Muscle layer of colon (tissue), 2 donors: ENCODE results near the gene ZIC2.
"Not testable (repeated sequence)": the region's sequence is repeated elsewhere in the genome, so short reads cannot be mapped to it uniquely, and the experiment has no call there.

Experiments
- H3K27ac ChIP-seq: one replicate; pipeline ENCODE4 v1.7.0; 2013; ENCODE audit warnings: low read depth, mild to moderate bottlenecking, low read length, moderate library complexity
- H3K27me3 ChIP-seq, 2 donors: one replicate each; pipeline ENCODE4 v1.7.0; 2013; ENCODE audit warnings: low read length in 2 of 2, mild to moderate bottlenecking in 2 of 2; ENCODE audit not compliant: insufficient read depth in 2 of 2, control insufficient read depth in 1 of 2
- H3K36me3 ChIP-seq: one replicate; pipeline ENCODE4 v1.7.0; 2013; ENCODE audit warnings: mild to moderate bottlenecking, low read length; ENCODE audit not compliant: insufficient read depth
- H3K4me1 ChIP-seq: one replicate; pipeline ENCODE4 v1.7.0; 2013; ENCODE audit warnings: mild to moderate bottlenecking, low read length; ENCODE audit not compliant: insufficient read depth
- H3K4me3 ChIP-seq, 2 donors: one replicate each; pipeline ENCODE4 v1.7.0; 2013; ENCODE audit warnings: low read length in 2 of 2, low read depth in 1 of 2, mild to moderate bottlenecking in 1 of 2, moderate library complexity in 1 of 2
- H3K9ac ChIP-seq: one replicate; pipeline ENCODE4 v1.7.0; 2013; ENCODE audit warnings: low read length
- H3K9me3 ChIP-seq: one replicate; pipeline ENCODE4 v1.7.0; 2013; ENCODE audit warnings: mild to moderate bottlenecking, low read length
- donor health status: abdominal sarcoma.
- donor health status: Adenocarcinoma of cecum.

Gene ZIC2

DNA sequence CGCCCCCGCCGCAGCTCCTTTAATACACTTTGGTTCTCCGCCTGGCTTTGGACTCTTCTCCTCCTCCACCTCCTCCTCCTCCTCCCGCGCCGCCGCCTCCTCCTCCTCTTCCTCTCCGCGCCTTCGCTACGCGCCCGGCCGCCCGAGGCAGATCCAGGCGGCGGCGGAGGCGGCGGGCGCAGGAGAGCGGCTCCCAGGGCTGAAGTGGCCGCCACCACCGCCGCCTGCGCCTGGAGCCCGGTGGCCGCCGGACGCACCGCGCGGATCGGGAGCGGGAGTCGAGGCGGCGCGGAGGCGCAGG is at the start of gene ZIC2:
TSS of gene ZIC2 (plus strand) at position 50 of the 301 bp plus-strand sequence. CDS start 281 bp downstream, outside the sequence.
- H3K4me3 ChIP-seq: peak within 1 kb of the TSS in 1 of 2 donors; percentile 26
- H3K9ac ChIP-seq: no peak within 1 kb of the TSS
- H3K27me3 ChIP-seq: peaks cover 72 to 91% of the 10 kb centered on the region in 2 donors
- no peak within 1 kb of the TSS for H3K27ac ChIP-seq
- peaks cover 13% of the 10 kb centered on the region for H3K4me1 ChIP-seq
- no peaks in the 10 kb centered on the region for H3K36me3 ChIP-seq
- peaks cover 17% of the 10 kb centered on the region for H3K9me3 ChIP-seq

DNA sequence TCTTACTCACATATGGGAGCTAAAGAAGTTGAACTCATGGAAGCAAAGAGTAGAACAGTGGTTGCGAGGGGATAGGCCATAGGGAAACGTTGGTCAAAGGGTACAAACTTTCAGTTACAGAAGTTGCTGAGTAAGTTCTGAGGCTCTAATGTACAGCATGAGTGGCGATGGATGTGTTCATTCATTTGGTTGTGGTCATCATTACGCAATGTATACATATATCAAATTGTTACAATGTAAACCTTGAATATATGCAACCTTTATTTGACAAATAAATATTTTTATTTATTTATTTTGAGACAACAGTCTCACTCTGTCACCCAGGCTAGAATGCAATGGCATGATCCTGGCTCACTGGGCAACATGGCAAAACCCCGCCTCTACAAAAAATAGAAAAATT is 48.7 kb upstream of the ZIC2 start:
- no peaks in the 10 kb centered on the region for H3K27me3 ChIP-seq
- H3K9me3 ChIP-seq: no peaks in the 10 kb centered on the region
- H3K4me1 ChIP-seq: no peaks in the 10 kb centered on the region
- H3K27ac ChIP-seq: no peak overlapping the region
- no peak overlapping the region for H3K4me3 ChIP-seq
- no peak overlapping the region for H3K9ac ChIP-seq
- no peaks in the 10 kb centered on the region for H3K36me3 ChIP-seq

DNA sequence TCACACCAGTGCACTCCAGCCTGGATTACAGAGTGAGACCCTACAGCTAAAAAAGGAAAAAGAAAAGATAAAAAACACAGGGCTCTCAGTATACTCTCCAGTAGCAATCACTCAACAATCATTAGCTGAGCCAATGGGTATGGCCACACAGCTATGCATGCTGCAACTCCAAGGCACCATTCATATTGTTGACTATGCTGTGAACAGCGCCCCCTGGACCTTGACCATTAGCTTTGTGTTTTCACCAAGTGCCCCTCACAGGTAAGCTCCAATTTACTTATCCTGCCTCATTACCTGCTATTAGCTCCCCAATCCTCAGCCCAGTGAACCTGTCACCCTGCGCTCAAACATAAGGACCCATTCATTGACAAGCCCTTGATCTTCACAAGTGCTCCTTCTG is 45.8 kb upstream of the ZIC2 start:
- Histone ChIP-seq H3K27me3 (no peaks in the 10 kb centered on the region), H3K36me3 (no peaks in the 10 kb centered on the region), H3K9me3 (no peaks in the 10 kb centered on the region), H3K4me3 (no peak overlapping the region), H3K4me1 (no peaks in the 10 kb centered on the region), H3K9ac (no peak overlapping the region), H3K27ac (no peak overlapping the region)

DNA sequence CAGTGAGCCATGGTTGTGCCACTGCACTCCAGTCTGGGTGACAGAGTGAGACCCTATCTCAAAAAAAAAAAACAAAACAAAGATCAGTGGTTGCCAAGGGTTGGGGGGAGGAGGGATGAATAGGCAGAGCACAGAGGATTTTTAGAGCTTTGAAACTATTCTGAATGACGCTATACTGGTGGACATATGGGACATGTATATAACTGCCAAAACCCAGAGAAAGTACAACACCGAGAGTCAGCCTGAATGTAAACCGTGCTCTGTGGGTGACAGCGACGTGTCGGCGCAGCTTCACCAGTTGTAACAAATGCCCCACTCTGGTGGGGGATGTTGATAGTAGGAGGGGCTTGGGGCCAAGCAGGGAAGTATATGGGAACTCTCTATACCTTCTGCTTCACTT is 42.9 kb upstream of the ZIC2 start:
- Histone ChIP-seq H3K9ac (no peak overlapping the region), H3K4me1 (no peaks in the 10 kb centered on the region), H3K4me3 (no peak overlapping the region), H3K9me3 (no peaks in the 10 kb centered on the region), H3K27me3 (no peaks in the 10 kb centered on the region), H3K27ac (no peak overlapping the region), H3K36me3 (no peaks in the 10 kb centered on the region)

DNA sequence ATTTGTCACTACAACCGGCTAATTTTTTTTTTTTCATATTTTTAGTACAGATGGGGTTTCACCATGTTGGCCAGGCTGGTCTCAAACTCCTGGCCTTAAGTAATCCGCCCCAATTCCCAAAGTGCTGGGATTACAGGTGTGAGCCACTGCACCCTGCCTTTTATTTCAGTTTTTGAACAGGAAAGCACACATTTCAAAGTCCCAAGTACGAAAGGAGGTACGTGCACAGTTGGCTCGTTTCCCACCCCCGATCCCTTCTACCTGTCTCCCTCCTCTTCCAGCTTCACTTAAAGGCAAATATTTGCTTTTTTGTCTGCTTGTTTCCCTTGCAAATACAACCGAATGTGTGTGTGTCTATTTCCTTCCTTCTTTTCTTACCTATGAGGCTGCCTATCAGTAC is 40.5 kb upstream of the ZIC2 start:
- Histone ChIP-seq H3K4me3 (no peak overlapping the region), H3K4me1 (no peaks in the 10 kb centered on the region), H3K9me3 (no peaks in the 10 kb centered on the region), H3K9ac (no peak overlapping the region), H3K27ac (no peak overlapping the region), H3K36me3 (no peaks in the 10 kb centered on the region), H3K27me3 (no peaks in the 10 kb centered on the region)

DNA sequence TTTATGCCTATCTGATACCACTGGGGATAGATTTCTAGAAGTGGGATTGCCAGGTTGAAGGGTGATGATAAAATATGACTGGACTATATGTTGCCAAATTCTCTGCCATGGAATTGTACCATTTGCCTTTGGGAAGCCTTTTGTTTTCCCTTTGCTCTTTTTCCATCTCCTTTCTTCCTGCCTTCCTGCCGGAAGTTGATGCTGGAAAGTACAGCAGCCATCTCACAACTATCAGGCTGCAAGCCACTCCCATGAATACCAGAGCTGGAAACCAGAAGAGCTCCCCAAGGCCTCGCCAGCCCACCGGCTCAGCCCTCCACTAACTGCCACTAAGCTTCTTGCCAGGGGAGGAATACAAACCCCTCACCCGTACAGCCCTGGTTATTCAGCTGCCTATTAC is 39.7 kb upstream of the ZIC2 start:
- no peaks in the 10 kb centered on the region for H3K4me1 ChIP-seq
- H3K9me3 ChIP-seq: no peaks in the 10 kb centered on the region
- peaks cover 0 to 2% of the 10 kb centered on the region in 2 donors for H3K27me3 ChIP-seq
- no peak overlapping the region for H3K4me3 ChIP-seq
- no peak overlapping the region for H3K27ac ChIP-seq
- H3K9ac ChIP-seq: no peak overlapping the region
- H3K36me3 ChIP-seq: no peaks in the 10 kb centered on the region

DNA sequence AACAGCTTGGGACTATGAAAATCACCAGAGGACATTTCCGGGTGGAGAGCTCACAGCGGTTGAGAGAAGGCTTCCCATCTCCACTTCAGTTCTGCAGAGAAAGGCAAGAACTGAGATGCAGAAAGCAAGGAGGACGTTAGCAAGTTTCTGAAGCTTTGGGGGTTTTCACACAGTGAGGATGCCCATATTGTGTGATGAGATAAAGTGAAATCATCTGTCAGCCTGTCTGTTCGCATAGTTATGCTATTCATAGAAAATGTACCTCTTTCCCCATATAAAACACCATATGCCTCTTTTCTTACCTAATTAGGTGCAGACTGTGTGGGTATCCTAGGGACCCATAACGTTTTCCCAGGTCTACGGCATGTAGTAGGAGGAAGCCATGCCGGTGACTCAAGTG is 37.5 kb upstream of the ZIC2 start:
- no peaks in the 10 kb centered on the region for H3K36me3 ChIP-seq
- H3K27ac ChIP-seq: no peak overlapping the region
- H3K9ac ChIP-seq: no peak overlapping the region
- no peaks in the 10 kb centered on the region for H3K9me3 ChIP-seq
- peaks cover 0 to 12% of the 10 kb centered on the region in 2 donors for H3K27me3 ChIP-seq
- H3K4me1 ChIP-seq: no peaks in the 10 kb centered on the region
- no peak overlapping the region for H3K4me3 ChIP-seq

DNA sequence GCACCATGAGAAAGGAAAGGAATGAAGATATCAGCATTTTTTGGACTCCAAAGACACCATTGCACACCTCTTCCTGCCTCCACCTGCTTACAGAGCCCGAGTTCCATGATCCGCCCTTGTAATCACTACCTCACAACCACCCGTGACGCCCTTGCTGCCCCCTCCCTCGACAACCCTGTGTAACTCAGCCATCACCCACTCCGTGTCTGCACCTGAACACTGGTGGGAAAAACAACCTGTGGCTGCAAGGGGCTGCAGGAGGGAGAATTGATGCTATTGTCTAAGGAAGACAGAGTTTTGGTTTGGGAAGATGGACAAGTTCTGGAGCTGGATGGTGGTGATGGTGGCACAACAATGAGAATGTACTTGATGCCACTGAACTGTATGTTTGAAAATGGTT is 37.0 kb upstream of the ZIC2 start:
- Histone ChIP-seq H3K9me3 (no peaks in the 10 kb centered on the region), H3K36me3 (no peaks in the 10 kb centered on the region), H3K4me1 (no peaks in the 10 kb centered on the region), H3K4me3 (no peak overlapping the region), H3K9ac (no peak overlapping the region), H3K27me3 (peaks cover 0 to 12% of the 10 kb centered on the region in 2 donors), H3K27ac (no peak overlapping the region)

DNA sequence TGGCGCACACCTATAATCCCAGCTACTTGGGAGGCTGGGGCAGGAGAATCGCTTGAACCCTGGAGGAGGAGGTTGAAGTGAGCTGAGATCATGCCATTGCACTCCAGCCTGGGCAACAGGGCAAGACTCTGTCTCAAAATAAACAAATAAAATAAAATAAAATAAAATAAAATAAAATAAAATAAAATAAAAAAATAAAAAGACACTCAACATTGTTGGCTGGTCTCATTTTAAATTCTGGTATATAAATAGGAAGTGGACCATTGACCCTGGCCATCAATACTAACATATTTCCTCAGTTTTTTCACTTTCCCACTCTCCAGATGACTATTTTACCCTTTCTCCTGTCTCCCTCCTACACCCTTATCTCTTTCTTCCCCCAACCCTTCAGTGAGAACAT is 36.1 kb upstream of the ZIC2 start:
- not testable (repeated sequence) for H3K9ac ChIP-seq, H3K27ac ChIP-seq, H3K36me3 ChIP-seq, H3K4me3 ChIP-seq, H3K9me3 ChIP-seq, H3K4me1 ChIP-seq
- H3K27me3 ChIP-seq: peaks cover 0 to 12% of the 10 kb centered on the region in 2 donors

DNA sequence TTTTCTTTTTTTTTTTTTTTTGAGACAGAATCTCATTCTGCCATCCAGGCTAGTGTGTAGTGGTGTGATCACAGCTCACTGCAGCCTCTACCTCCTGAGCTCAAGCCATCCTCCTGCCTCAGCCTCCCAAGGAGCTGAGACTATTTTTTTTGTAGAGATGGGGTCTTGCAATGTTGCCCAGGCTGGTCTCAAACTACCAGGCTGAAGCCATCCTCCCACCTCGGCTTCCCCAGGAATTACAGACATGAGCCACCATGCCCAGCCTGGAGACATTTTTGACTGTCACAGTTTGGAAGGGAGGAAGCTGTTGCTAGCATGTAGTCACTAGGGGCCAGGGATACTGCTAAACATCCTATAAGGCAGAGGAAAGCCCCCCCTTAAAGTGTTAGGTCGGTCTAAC is 33.9 kb upstream of the ZIC2 start:
- peaks cover 0 to 12% of the 10 kb centered on the region in 2 donors for H3K27me3 ChIP-seq

DNA sequence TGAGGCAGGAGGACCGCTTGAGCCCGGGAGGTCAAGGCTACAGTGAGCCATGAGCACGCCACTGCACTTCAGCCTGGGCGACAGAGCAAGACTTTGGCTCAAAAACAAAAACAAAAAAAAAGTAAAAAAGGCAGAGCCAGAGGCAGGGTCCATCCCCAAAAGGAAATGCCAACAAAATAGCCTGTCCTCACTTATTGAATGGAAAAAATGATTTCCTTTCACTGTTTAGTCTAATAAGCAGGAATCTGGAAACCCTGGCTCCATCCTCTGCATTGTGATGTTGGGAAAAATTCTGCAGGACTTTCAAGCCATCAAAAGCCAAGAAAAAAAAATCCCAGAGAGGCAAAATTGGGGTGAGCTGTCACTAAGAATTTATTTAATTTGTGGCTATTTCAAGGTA is 33.2 kb upstream of the ZIC2 start:
- Histone ChIP-seq H3K36me3 (no peaks in the 10 kb centered on the region), H3K27me3 (peaks cover 0 to 18% of the 10 kb centered on the region in 2 donors), H3K9me3 (peaks cover 4% of the 10 kb centered on the region), H3K27ac (no peak overlapping the region), H3K9ac (no peak overlapping the region), H3K4me1 (no peaks in the 10 kb centered on the region), H3K4me3 (no peak overlapping the region)

More for the DNA sequence above, 33.9 kb upstream of the ZIC2 start:
- Histone ChIP-seq H3K9me3 (peaks cover 4% of the 10 kb centered on the region), H3K4me3 (no peak overlapping the region), H3K36me3 (no peaks in the 10 kb centered on the region), H3K27ac (no peak overlapping the region), H3K4me1 (no peaks in the 10 kb centered on the region), H3K9ac (no peak overlapping the region)

DNA sequence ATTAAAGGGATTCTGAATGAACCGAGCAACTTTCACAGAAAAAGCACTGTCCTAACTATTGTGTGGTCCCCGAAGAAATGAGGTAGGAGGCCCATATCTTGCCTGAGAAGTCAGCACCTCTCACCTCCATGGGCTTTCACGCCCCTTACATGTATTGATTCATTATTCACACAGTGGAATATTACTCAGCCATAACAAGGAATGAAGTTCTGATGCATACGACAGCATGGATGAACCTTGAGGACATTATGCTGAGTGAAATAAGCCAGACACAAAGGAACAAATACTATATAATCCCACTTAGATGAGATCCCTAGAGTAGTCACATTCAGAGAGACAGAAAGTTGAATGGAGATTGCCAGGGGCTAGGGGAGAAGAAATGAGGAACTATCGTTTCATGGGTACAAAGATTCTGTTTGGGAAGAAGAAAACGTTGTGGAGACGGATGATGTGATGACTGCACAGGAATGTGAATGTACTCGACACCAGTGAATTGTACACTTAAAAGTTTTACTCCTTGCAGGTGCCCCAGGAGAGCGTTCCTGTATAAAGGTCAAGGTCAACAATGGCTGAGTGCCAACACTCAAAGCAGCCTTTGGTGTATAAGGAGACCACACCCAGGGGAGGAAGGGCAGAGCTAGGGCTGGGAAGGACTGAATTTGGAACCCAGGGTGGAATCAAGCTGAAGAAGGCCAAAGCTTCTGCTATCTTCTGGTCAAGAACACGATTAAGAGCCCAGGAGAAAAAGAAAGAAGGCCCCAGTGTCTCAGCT is 32.5 kb upstream of the ZIC2 start:
- H3K9me3 ChIP-seq: peaks cover 4% of the 10 kb centered on the region
- H3K4me3 ChIP-seq: no peak overlapping the region
- peaks cover 0 to 18% of the 10 kb centered on the region in 2 donors for H3K27me3 ChIP-seq
- no peak overlapping the region for H3K9ac ChIP-seq
- H3K4me1 ChIP-seq: no peaks in the 10 kb centered on the region
- no peak overlapping the region for H3K27ac ChIP-seq
- H3K36me3 ChIP-seq: no peaks in the 10 kb centered on the region
